ENCODE data around the gene ST6GALNAC1. TPM values are rescaled to one million over a fixed set of nuclear protein-coding genes. Genes with fewer than 3 reads are reported as not detected.
A peak's percentile ranks its signal among the peaks of the same experiment; 100 is the strongest.

ST6GALNAC1 gene
- total and polyA plus RNA-seq, 2 of the 13 experiments (the other 11 are each of a cell fraction or from before 2014, with no cell fraction given) = not detected

- TF ChIP-seq UBTF (CRISPR knock-in tag; IDR thresholded peaks at IDR 0.05) = 0 out of 2 replicates have a peak, but pooled peaks have one; percentile 16
- TF ChIP-seq MEF2D (CRISPR knock-in tag; IDR thresholded peaks at IDR 0.05) = 0 out of 2 replicates have a peak, but pooled peaks have one; percentile 16
- no peak for TF ChIP-seq ATF6 (CRISPR knock-in tag; conservative IDR thresholded peaks at IDR 0.05)
- TF ChIP-seq ZNF816 (CRISPR knock-in tag; IDR thresholded peaks at IDR 0.05; ENCODE audit: borderline replicate concordance) = 0 out of 2 replicates have a peak, but pooled peaks have one; percentile 36
- no peak for TF ChIP-seq ZSCAN29 (CRISPR knock-in tag; conservative IDR thresholded peaks at IDR 0.05)
- peak; percentile 35; the same call in 1 of the 2 replicates for TF ChIP-seq ZNF33A (CRISPR knock-in tag; IDR thresholded peaks at IDR 0.05; ENCODE audit: borderline replicate concordance)
- TF ChIP-seq ZFX (CRISPR knock-in tag; IDR thresholded peaks at IDR 0.05; ENCODE audit: low read depth) = 0 out of 2 replicates have a peak, but pooled peaks have one; percentile 11
- 0 out of 2 replicates have a peak, but pooled peaks have one; percentile 27 for TF ChIP-seq ZNF784 (CRISPR knock-in tag; IDR thresholded peaks at IDR 0.05; ENCODE audit: borderline replicate concordance)
- peak; percentile 75 for TF ChIP-seq RAD51 (IDR thresholded peaks at IDR 0.05; ENCODE audit: borderline replicate concordance)
- no peak for TF ChIP-seq FOXA1 (IDR thresholded peaks at IDR 0.05)
- TF ChIP-seq FOXA1 (CRISPR knock-in tag; IDR thresholded peaks at IDR 0.05) = peak; percentile 47; the same call in 1 of the 2 replicates
- no peak for TF ChIP-seq ZNF432 (CRISPR knock-in tag; IDR thresholded peaks at IDR 0.05; ENCODE audit: borderline replicate concordance)
- no peak for TF ChIP-seq PBX3 (CRISPR knock-in tag; IDR thresholded peaks at IDR 0.05; ENCODE audit: borderline replicate concordance)
- TF ChIP-seq USF2 (IDR thresholded peaks at IDR 0.05; ENCODE audit: low read depth, low read length) = peak; percentile 62; the same call in 1 of the 2 replicates
- TF ChIP-seq USF2 (CRISPR knock-in tag; IDR thresholded peaks at IDR 0.05; ENCODE audit: borderline replicate concordance) = peak; percentile 79; the same call in 1 of the 2 replicates
- no peak for TF ChIP-seq ZC3H13 (CRISPR knock-in tag; IDR thresholded peaks at IDR 0.05)
- TF ChIP-seq MAFF (IDR thresholded peaks at IDR 0.05; ENCODE audit: low read depth, low read length) = no peak
- TF ChIP-seq CENPBD1 (CRISPR knock-in tag; IDR thresholded peaks at IDR 0.05; ENCODE audit: borderline replicate concordance, low read depth) = no peak
These were observed 46.2 kb downstream of the ST6GALNAC1 start (continued) for GRCh38 chr17:76597156-76598003.

Measured in HepG2 (cell line).